ENCODE data around the gene MYO1D.
A peak's percentile ranks its signal among the peaks of the same experiment; 100 is the strongest.

Gene MYO1D

GRCh38 chr17:32813021-32813420 lies 63.9 kb downstream of the MYO1D start:
- DNase-seq = no peak

DNA sequence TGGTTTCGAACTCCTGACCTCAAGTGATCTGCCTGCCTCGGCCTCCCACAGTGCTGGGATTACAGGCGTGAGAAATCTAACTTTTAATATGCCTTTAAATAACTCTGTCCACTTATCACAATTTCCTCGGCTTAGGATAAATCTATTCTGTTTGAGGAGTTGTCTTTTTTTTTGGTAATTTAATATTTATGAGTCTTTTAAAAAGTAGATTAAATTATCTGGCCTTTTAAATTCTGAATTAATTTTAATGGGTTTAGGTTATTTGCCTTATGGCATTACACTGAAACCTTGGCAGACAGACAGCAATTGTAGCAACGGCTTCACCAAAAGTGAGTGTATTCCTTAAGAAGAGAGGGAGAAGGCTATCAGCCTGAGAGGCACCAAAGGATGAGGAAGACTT lies 66.2 kb downstream of the MYO1D start:
- no peak for DNase-seq

DNA sequence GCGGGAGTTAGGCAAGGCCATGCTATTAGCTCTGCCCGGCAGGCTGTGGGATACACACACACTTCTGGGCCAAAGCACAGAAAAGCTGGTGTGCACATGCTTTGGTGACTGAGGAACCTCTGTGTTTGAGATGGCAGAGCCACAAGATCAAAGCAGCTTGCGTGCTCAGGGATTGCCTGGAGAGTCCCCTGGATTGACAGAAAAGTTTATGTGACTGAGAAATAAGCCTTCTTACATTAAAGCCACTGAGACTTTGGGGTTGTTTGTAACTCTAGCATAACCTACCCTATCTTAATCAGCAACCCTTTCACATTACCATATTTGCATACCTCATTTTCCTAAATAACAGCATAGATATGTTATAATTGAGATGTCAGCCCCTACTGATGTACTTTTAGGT lies 69.3 kb downstream of the MYO1D start:
- DNase-seq = no peak

GRCh38 chr17:32806646-32807045 lies 70.3 kb downstream of the MYO1D start:
- DNase-seq = no peak

GRCh38 chr17:32805029-32805976 lies 71.6 kb downstream of the MYO1D start:
- no peak for DNase-seq

DNA sequence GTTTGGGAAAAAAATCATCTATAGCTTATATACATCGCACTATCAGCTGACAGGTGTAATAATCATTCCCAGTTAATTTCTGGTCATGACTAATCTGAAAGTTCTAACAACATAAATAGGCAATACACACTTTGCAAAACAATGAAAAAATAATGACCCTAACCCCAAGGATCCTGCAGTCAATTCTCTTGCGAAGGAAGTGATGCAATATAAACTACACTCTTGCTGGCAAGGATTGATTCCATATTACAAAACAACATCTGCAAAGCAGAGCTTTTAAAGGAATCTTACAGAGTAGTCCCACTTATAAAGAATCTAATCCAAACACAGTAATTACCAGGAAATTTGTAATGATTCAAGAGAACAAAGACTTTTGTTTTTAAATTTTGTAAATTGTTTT lies 73.4 kb downstream of the MYO1D start:
- DNase-seq = no peak

GRCh38 chr17:32802306-32802705 lies 74.6 kb downstream of the MYO1D start:
- DNase-seq = no peak

- no peak for DNase-seq
Measured at GRCh38 chr17:32801641-32802040, 75.3 kb downstream of the MYO1D start.

- DNase-seq = no peak
Measured at GRCh38 chr17:32801193-32801592, 75.7 kb downstream of the MYO1D start.

GRCh38 chr17:32798938-32799337 lies 78.0 kb downstream of the MYO1D start:
- DNase-seq = no peak

GRCh38 chr17:32795339-32795979 lies 81.5 kb downstream of the MYO1D start:
- DNase-seq = no peak

DNA sequence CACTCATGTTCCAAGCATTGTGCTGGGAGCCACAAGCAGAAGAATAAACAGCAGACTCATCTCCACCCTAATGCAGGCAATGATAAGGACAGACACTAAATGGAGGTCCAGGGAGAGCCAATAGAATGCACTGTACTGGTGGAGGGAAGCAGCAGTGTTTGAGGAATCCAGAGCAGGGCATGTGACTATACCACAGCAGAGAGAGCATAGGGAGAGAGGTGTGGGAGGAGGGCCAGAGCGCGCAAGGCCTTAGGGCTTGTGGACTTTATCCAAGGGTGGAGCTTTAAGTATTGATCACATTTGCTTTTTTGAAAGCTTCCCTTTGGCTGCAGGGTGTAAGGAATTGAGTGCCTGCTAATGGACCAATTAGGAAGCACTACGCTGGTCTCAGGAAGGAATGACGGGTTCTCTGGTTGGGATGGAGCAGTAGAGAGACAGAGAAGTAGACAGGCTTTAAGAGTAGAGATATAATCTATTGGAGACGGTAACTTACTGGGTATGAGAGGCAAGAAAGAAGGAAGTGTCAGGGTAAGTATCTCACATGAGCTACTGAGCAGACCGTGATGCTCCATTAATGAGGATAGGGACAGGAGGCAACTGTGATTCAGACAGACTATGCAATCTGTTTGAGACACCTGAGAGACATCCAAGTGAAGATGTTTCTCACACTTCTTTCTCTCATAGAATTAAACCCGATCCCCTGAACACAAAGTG lies 82.2 kb downstream of the MYO1D start:
- DNase-seq = no peak

- DNase-seq = no peak
Measured at GRCh38 chr17:32793841-32794240, 83.1 kb downstream of the MYO1D start.

DNA sequence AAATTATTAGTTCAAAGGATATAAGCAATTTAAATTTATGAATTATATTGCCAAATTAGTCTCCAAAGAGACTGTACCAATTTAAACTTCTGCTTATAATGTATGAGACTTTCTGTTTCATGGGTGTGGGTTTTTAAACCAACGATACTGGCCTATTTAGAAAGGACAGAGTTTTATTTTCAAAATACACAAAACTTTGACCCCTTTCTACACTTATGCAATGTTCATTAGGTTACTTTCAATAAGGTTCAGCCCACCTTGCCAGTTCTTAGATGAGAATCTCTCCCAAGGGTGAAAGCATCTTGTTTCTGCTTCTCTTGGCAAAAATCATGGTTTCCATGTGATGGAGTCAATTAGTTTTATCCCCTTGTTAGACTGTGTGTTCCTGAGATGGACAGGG lies 84.7 kb downstream of the MYO1D start:
- no peak for DNase-seq

DNA sequence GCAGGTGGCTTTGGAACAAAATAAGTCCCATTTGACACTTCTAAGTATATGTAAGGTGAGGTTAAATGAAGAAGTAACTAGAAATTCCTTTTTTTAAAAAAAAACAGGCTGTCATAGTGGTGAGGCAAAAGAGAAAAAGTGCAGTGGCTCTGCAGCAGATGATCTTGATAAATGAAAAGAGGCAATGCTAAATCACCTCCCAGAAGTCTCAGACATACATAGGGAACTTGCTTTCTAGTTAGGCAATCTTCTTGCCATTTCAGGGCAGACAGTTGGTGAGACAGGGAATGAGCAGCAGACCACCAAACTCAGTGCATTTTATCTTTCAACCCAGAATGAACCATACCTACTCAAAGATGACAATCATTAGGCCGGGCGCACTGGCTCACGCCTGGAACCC lies 90.8 kb downstream of the MYO1D start:
- no peak for DNase-seq

DNA sequence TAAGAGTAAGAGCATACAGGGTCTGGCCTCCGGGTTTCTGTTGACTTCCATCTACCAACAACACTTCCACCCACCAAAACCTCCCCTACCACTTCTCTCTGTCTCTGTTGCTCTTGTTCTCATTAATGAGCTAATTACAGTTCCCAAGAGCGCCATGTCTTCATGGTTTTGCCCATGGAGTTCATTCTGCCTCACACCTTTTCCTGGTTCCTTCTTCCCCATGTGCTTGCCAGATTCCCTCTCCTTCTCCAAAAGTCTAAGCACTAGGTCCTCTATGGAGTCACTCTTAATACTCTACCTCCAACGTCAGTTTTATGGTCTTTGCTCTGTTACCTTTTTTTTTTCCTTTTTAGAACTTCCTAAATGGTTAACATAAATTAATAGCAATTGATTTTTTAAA lies 92.8 kb downstream of the MYO1D start:
- no peak for DNase-seq

DNA sequence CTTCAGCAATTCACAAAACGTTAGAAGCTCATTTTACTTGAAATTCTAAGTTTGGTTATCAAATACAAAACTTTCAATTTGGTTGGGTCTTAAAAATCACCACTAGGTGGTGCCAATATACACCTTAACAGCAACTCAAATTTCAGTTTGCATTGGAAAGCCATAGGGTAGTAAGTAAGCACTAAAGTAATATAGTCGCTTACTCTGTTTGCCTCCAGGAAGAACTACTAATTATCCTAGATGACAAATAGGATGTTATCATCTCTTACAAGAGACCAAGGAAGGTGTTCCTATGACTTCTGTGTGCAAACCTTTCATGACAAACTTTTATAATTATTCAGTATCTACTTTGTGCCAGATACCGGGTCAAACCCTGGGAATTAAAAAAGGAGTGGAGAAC lies 93.3 kb downstream of the MYO1D start:
- DNase-seq = peak; percentile 62

- no peak for DNase-seq
Measured at GRCh38 chr17:32780721-32781120, 96.2 kb downstream of the MYO1D start.

DNA sequence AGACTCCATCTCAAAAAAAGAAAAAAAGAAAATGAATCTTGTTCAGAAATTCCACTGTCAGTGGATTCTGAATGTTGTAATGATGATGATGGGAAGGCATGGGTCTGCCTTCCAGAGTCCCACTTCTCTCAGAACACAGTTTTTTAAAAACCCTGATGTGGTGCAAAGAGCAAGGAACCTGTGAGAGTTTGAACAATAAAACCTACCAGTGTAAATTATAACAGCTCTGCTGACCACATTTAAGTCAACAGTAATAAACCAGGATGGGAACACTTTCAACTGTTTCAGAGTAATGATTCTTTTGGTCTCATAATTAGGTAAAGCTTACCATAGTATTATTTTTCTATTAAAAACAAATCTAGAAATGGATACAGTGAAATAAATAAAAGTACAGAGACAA lies 99.0 kb downstream of the MYO1D start:
- DNase-seq = no peak

GRCh38 chr17:32777436-32777835 lies 99.5 kb downstream of the MYO1D start:
- DNase-seq = no peak

DNA sequence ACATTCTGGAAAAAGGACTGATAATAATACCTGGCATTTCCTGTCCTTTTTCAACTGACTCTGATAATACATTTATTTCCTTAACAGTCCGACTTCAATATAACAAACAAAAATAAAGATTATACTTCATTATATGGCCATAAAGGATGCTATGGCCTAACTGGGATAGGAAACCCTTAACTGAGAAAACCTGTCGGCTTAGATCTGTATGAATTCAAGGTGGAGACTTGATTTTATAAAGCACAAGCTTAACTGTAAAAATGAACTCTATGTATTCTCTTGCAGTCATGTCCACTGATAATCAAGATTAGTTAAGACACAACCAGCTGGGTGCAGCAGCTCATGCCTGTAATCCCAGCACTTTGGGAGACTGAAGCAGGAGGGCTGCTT lies 102.2 kb downstream of the MYO1D start:
- no peak for DNase-seq

GRCh38 chr17:32773856-32774694 lies 102.8 kb downstream of the MYO1D start:
- DNase-seq = no peak
